ENCODE measurements around the gene FBN1. TPM values are rescaled to one million over a fixed set of nuclear protein-coding genes. Genes with fewer than 3 reads are reported as not detected.

The FBN1 gene
- total and polyA plus RNA-seq, 2 of the 13 experiments (the other 11 are each of a cell fraction or from before 2014, with no cell fraction given), result 1.5 to 3.0 TPM

GRCh38 chr15:48427960-48428547 is 217.5 kb downstream of the FBN1 start:
- FAIRE-seq (no peak), ATAC-seq (no peak), DNase-seq (ENCODE audit: low spot score) (no peak)
- CTCF ChIA-PET (ENCODE audit: low intra/inter-chr PET ratio, low total read pairs), result no interaction called here
- Histone ChIP-seq H2AFZ (ENCODE audit: low read length) (no peak overlapping the region), H3K27ac (ENCODE audit: extremely low read length, insufficient read depth, low read length) (no peak overlapping the region), H3K4me2 (ENCODE audit: low read depth, low read length) (no peak overlapping the region), H4K20me1 (ENCODE audit: insufficient read depth, low read length) (no peaks in the 10 kb centered on the region), H3K79me2 (ENCODE audit: insufficient read depth, low read length) (no peaks in the 10 kb centered on the region), H3K4me1 (ENCODE audit: insufficient read depth, low read length) (0 out of 2 replicates have a peak, but pooled peaks cover 4% of the 10 kb centered on the region), H3K27me3 (ENCODE audit: control insufficient read depth in 1 of 2, insufficient read depth in 2 of 2, low read length in 2 of 2) (no peaks in the 10 kb centered on the region), H3K36me3 (replicated peaks in 1 of 2; ENCODE audit: control insufficient read depth in 1 of 2, insufficient read depth in 2 of 2, low read length in 2 of 2) (no peaks in the 10 kb centered on the region), H3K9me3 (ENCODE audit: low read length) (no peaks in the 10 kb centered on the region), H3K9ac (ENCODE audit: insufficient read depth, low read depth, low read length) (no peak overlapping the region), H3K4me3 (replicated peaks in 1 of 3; ENCODE audit: insufficient read depth in 1 of 3, low read depth in 2 of 3, low read length in 3 of 3) (no peak overlapping the region)
- in situ Hi-C loops (cut with HindIII; ENCODE audit: extremely low pct_ligation_motif_present, low pct_unique_long_range_greater_than_20kb), result no loop called here
- WGBS (ENCODE audit: low lambda C conversion rate), result 48% methylated on average over 8 of the region's 8 CpGs
- intact Hi-C loops (cut with micrococcal nuclease; ENCODE audit: unreplicated experiment), result no loop called here
- TF ChIP-seq TBL1XR1 (IDR thresholded peaks at IDR 0.05; ENCODE audit: borderline replicate concordance, low read length, partially characterized antibody) (no peak), ZNF253 (CRISPR knock-in tag; IDR thresholded peaks at IDR 0.05; ENCODE audit: borderline replicate concordance) (no peak), KLF6 (CRISPR knock-in tag; IDR thresholded peaks at IDR 0.05) (no peak), ZNF501 (CRISPR knock-in tag; IDR thresholded peaks at IDR 0.05) (no peak), ZNF607 (CRISPR knock-in tag; IDR thresholded peaks at IDR 0.05; ENCODE audit: borderline replicate concordance) (no peak), MIXL1 (CRISPR knock-in tag; IDR thresholded peaks at IDR 0.05) (no peak), ZFP36 (IDR thresholded peaks at IDR 0.05; ENCODE audit: borderline replicate concordance, low read depth, low read length, partially characterized antibody) (no peak), HMG20B (CRISPR knock-in tag; conservative IDR thresholded peaks at IDR 0.05) (no peak), ZNF7 (CRISPR knock-in tag; IDR thresholded peaks at IDR 0.05) (no peak), MAF1 (CRISPR knock-in tag; IDR thresholded peaks at IDR 0.05; ENCODE audit: borderline replicate concordance) (no peak), SMARCE1 (IDR thresholded peaks at IDR 0.05; ENCODE audit: borderline replicate concordance) (no peak), MTERF4 (CRISPR knock-in tag; IDR thresholded peaks at IDR 0.05) (no peak), TARDBP (CRISPR knock-in tag; IDR thresholded peaks at IDR 0.05) (no peak), PRMT3 (CRISPR knock-in tag; IDR thresholded peaks at IDR 0.05; ENCODE audit: borderline replicate concordance, low read depth) (no peak), MTF1 (CRISPR knock-in tag; IDR thresholded peaks at IDR 0.05) (no peak), ZNF777 (CRISPR knock-in tag; IDR thresholded peaks at IDR 0.05) (no peak), STAG1 (CRISPR knock-in tag; IDR thresholded peaks at IDR 0.05) (no peak)
- TF ChIP-seq, protein P1, sequence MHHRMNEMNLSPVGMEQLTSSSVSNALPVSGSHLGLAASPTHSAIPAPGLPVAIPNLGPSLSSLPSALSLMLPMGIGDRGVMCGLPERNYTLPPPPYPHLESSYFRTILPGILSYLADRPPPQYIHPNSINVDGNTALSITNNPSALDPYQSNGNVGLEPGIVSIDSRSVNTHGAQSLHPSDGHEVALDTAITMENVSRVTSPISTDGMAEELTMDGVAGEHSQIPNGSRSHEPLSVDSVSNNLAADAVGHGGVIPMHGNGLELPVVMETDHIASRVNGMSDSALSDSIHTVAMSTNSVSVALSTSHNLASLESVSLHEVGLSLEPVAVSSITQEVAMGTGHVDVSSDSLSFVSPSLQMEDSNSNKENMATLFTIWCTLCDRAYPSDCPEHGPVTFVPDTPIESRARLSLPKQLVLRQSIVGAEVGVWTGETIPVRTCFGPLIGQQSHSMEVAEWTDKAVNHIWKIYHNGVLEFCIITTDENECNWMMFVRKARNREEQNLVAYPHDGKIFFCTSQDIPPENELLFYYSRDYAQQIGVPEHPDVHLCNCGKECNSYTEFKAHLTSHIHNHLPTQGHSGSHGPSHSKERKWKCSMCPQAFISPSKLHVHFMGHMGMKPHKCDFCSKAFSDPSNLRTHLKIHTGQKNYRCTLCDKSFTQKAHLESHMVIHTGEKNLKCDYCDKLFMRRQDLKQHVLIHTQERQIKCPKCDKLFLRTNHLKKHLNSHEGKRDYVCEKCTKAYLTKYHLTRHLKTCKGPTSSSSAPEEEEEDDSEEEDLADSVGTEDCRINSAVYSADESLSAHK (CRISPR knock-in tag; IDR thresholded peaks at IDR 0.05; ENCODE audit: borderline replicate concordance), result no peak
- TF ChIP-seq, protein P2, sequence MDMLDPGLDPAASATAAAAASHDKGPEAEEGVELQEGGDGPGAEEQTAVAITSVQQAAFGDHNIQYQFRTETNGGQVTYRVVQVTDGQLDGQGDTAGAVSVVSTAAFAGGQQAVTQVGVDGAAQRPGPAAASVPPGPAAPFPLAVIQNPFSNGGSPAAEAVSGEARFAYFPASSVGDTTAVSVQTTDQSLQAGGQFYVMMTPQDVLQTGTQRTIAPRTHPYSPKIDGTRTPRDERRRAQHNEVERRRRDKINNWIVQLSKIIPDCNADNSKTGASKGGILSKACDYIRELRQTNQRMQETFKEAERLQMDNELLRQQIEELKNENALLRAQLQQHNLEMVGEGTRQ (IDR thresholded peaks at IDR 0.05; ENCODE audit: low read depth, low read length), result no peak
- TF ChIP-seq, protein P2 (CRISPR knock-in tag; IDR thresholded peaks at IDR 0.05; ENCODE audit: borderline replicate concordance), result no peak
- POLR2A ChIA-PET, result no interaction called here
- BruUV-seq (replicated peaks), result no TSS peak
